Uterus (tissue), 4 donors: ENCODE results near the gene MYH7. TPM values are rescaled to one million over a fixed set of nuclear protein-coding genes. Genes with fewer than 3 reads are reported as not detected.

Experiments
- DNase-seq, 2 donors: peaks; one replicate each; pipeline ENCODE4 v3.0.0-alpha.2; 2019 to 2020
- H3K27ac ChIP-seq, 2 donors: fragments of 200-600 bp; sonication (generic); 1 replicate in 1 of 2; 2 replicates in 1 of 2; pipeline ENCODE4 v1.5.1; 2016 to 2018
- H3K27me3 ChIP-seq, 2 donors: fragments of 200-600 bp; sonication (generic); one replicate each; pipeline ENCODE4 v1.5.1; 2018 to 2019; ENCODE audit warnings: control low read depth in 1 of 2
- H3K36me3 ChIP-seq, 2 donors: fragments of 200-600 bp; sonication (generic); one replicate each; pipeline ENCODE4 v1.5.1; 2019; ENCODE audit warnings: control low read depth in 1 of 2
- H3K4me1 ChIP-seq, 2 donors: fragments of 200-600 bp; sonication (generic); one replicate each; pipeline ENCODE4 v1.5.1; 2018 to 2019; ENCODE audit warnings: control low read depth in 1 of 2
- H3K4me3 ChIP-seq, 2 donors: fragments of 200-600 bp; sonication (generic); 1 replicate in 1 of 2; 2 replicates in 1 of 2; pipeline ENCODE4 v1.5.1; 2018 to 2019; ENCODE audit warnings: mild to moderate bottlenecking in 1 of 2
- H3K9me3 ChIP-seq, 2 donors: fragments of 200-600 bp; sonication (generic); one replicate each; pipeline ENCODE4 v1.5.1; 2019; ENCODE audit warnings: control low read depth in 1 of 2
- CTCF ChIP-seq, 4 experiments: fragments of 200-600 bp in 2 of 4; fragments of 450-650 bp in 2 of 4; sonication (generic) in 2 of 4; IDR thresholded peaks; one replicate each; pipeline ENCODE4 v1.5.1; 2016 to 2019; ENCODE audit warnings: antibody characterized with exemption in 4 of 4, mild to moderate bottlenecking in 2 of 4, moderate library complexity in 1 of 4
- POLR2A ChIP-seq, 2 donors: fragments of 450-650 bp; IDR thresholded peaks; one replicate each; pipeline ENCODE4 v1.6.1; 2016; ENCODE audit warnings: antibody characterized with exemption in 2 of 2, mild to moderate bottlenecking in 1 of 2, moderate library complexity in 1 of 2
- intact Hi-C: fragments of 100-400 bp; cut with DNase I; formaldehyde crosslinking; loops from one replicate; pipeline ENCODE4 v1.15.1; 2023; ENCODE audit warnings: low total_unique reads
- total RNA-seq, 4 donors: library from RNA; depleted of rRNA in 3 of 4; stranded (reverse); fragments of >200 nt in 3 of 4; gene quantifications; one replicate each; pipeline versions ENCODE4 v1.1.0 to v1.2.4, GENCODE V29; 2014 to 2023
- donor health status: DM: yes; HTN: yes; CAD: no.

Gene MYH7
- total RNA-seq, 4 donors from 2014 or later: 1.6 TPM; not detected in 3

- Histone ChIP-seq H3K27ac (no peak overlapping the region), H3K27me3 (no peaks in the 10 kb centered on the region), H3K4me1 (no peaks in the 10 kb centered on the region), H3K36me3 (no peaks in the 10 kb centered on the region), H3K4me3 (no peak overlapping the region), H3K9me3 (no peaks in the 10 kb centered on the region)
- intact Hi-C loops: no loop called here
- DNase-seq: no peak
- TF ChIP-seq POLR2A (IDR thresholded peaks at IDR 0.05) (no peak), CTCF (IDR thresholded peaks at IDR 0.05) (no peak)
These were observed 13.9 kb upstream of the MYH7 start for GRCh38 chr14:23449314-23449713.

- intact Hi-C loops: no loop called here
- no peak for TF ChIP-seq CTCF (IDR thresholded peaks at IDR 0.05)
- TF ChIP-seq POLR2A (IDR thresholded peaks at IDR 0.05): no peak
- Histone ChIP-seq H3K27me3 (no peaks in the 10 kb centered on the region), H3K4me1 (no peaks in the 10 kb centered on the region), H3K36me3 (no peaks in the 10 kb centered on the region), H3K9me3 (no peaks in the 10 kb centered on the region), H3K27ac (no peak overlapping the region), H3K4me3 (no peak overlapping the region)
- DNase-seq: no peak
These were observed 12.2 kb upstream of the MYH7 start for GRCh38 chr14:23447361-23448350.

DNA sequence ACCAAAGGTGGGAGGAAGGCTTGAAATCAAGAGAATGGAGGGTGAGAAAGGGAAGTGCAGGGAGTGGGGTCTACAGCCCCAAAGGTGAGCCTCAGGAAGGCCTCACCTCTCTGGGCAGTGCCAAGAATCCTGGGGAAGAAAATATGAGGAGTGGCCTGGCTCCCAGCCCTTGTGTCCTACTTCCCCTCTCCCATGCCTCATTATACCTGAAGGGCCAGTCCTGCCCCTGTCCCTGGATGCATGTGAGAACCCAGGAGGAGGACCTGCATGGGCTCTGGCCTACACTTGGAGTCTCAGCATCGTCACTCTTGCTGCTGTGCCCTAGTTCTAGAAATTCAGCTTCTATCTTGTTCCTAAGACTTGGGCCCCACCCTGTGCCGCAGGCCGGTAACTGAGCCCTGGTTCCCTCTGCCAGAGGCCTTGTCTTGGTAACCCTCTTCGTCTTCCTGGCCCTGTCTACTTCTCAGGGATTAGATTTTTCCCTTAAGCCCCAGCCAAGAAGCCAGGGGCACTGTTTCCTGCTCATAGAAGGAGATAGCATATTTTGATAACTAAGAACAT lies 10.9 kb upstream of the MYH7 start:
- no peaks in the 10 kb centered on the region for H3K4me1 ChIP-seq
- no peak overlapping the region for H3K27ac ChIP-seq
- intact Hi-C loops: no loop called here
- no peak overlapping the region for H3K4me3 ChIP-seq
- no peaks in the 10 kb centered on the region for H3K9me3 ChIP-seq
- no peaks in the 10 kb centered on the region for H3K27me3 ChIP-seq
- DNase-seq: no peak
- H3K36me3 ChIP-seq: no peaks in the 10 kb centered on the region
- no peak for TF ChIP-seq POLR2A (IDR thresholded peaks at IDR 0.05)
- TF ChIP-seq CTCF (IDR thresholded peaks at IDR 0.05): no peak

DNA sequence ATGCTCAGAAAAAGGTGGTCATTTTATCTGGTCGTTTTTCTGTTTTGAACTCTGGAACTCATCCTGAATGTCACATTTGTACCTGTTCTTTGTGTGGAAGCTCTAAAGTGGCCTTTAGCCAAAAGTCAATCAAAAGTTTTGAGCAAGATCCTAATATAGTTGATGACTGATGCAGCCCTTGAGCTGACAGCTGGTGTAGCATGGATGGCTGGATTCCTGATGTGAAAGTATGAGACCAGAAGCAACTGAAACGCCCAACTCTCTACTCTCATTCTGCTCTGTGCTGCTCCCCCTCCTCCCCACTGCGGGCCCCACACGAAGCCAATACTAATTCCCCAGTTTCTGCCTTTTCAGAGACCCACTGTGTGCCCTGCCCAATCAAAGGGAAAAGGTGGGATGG lies 10.3 kb upstream of the MYH7 start:
- Histone ChIP-seq H3K27me3 (no peaks in the 10 kb centered on the region), H3K4me1 (no peaks in the 10 kb centered on the region), H3K27ac (no peak overlapping the region), H3K9me3 (no peaks in the 10 kb centered on the region), H3K36me3 (no peaks in the 10 kb centered on the region), H3K4me3 (no peak overlapping the region)
- intact Hi-C loops: no loop called here
- TF ChIP-seq POLR2A (IDR thresholded peaks at IDR 0.05): no peak
- TF ChIP-seq CTCF (IDR thresholded peaks at IDR 0.05): no peak
- no peak for DNase-seq

- Histone ChIP-seq H3K36me3 (no peaks in the 10 kb centered on the region), H3K4me1 (no peaks in the 10 kb centered on the region), H3K4me3 (no peak overlapping the region), H3K27ac (no peak overlapping the region), H3K27me3 (no peaks in the 10 kb centered on the region), H3K9me3 (no peaks in the 10 kb centered on the region)
- intact Hi-C loops: no loop called here
- TF ChIP-seq POLR2A (IDR thresholded peaks at IDR 0.05) (no peak), CTCF (IDR thresholded peaks at IDR 0.05) (no peak)
- DNase-seq: no peak
These were observed 8.9 kb upstream of the MYH7 start for GRCh38 chr14:23444314-23444713.
